Activated CD4-positive, alpha-beta T cell treated with anti-CD3 and anti-CD28 coated beads for 36 hours (primary cell): ENCODE data around the gene UVRAG. TPM values are rescaled to one million over a fixed set of nuclear protein-coding genes. Genes with fewer than 3 reads are reported as not detected.
"Not testable (repeated sequence)": the region's sequence is repeated elsewhere in the genome, so short reads cannot be mapped to it uniquely, and the experiment has no call there.

ENCODE experiments used
- ATAC-seq: fragments of 200-7000 bp; cut with Tn5 transposase; one replicate; pipeline ENCODE4 v1.10.0; 2021; ENCODE audit warnings: mild to moderate bottlenecking, moderate library complexity
- CTCF ChIA-PET: fragments of 350-600 bp; sonication (Branson Sonifier 250); formaldehyde crosslinking; loops from one replicate; lab custom pipeline; 2021; ENCODE audit warnings: antibody characterized with exemption; lab: Charles Lee
- POLR2A ChIA-PET: fragments of 350-600 bp; sonication (Branson Sonifier 250); formaldehyde crosslinking; loops from one replicate; lab custom pipeline; 2021; ENCODE audit warnings: antibody characterized with exemption, inconsistent platforms; lab: Charles Lee
- DNase-seq: peaks from one replicate; pipeline ENCODE4 v3.0.0-alpha.2; 2020
- H3K27ac Mint-ChIP-seq: one replicate; pipeline ENCODE4 v1.8.0; 2021; ENCODE audit warnings: mixed read lengths
- H3K27me3 Mint-ChIP-seq: one replicate; pipeline ENCODE4 v1.8.0; 2021; ENCODE audit warnings: mixed read lengths
- H3K36me3 Mint-ChIP-seq: one replicate; pipeline ENCODE4 v1.8.0; 2021; ENCODE audit warnings: low read depth, mixed read lengths
- H3K4me1 Mint-ChIP-seq: one replicate; pipeline ENCODE4 v1.8.0; 2021; ENCODE audit warnings: mixed read lengths
- H3K4me3 Mint-ChIP-seq: one replicate; pipeline ENCODE4 v1.8.0; 2021; ENCODE audit warnings: mild to moderate bottlenecking, moderate library complexity, mixed read lengths
- H3K9me3 Mint-ChIP-seq: one replicate; pipeline ENCODE4 v1.8.0; 2021; ENCODE audit warnings: low read depth, mixed read lengths
- intact Hi-C, 2 experiments: fragments of 100-400 bp; cut with DNase I in 1 of 2; cut with micrococcal nuclease in 1 of 2; formaldehyde crosslinking; loops; one replicate each; pipeline versions ENCODE4 v1.14.2 to v1.15.1; 2022 to 2024; cut with DNase I, micrococcal nuclease
- total RNA-seq, 2 experiments: library from RNA; stranded (reverse); gene quantifications; one replicate each; pipeline ENCODE4 v1.2.3, GENCODE V29; 2021

Gene UVRAG
- total RNA-seq, 2 experiments from 2014 or later = 11.4 to 13.4 TPM

DNA sequence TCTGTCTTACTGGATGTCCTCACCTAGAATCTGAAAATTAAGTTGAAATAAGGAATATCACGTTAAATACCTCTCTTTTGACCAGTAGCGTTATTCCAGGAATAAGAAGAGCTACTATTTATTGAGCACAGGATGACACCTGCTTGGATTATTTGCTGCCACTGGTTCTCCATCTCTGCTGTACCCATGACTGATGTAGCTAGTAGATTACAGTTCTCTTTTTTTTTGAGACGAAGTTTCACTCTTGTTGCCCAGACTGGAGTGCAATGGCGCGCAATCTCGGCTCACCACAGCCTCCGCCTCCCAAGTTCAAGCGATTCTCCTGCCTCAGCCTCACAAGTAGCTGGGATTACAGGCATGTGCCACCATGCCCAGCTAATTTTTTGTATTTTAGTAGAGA lies 65.3 kb downstream of the UVRAG start:
- CTCF ChIA-PET = interaction anchor here (2.5 to 4.5 kb wide), 2 partner anchors 12 to 272 kb away, joined by 9 to 27 read pairs; no protein-coding TSS in a partner anchor
- H3K4me3 Mint-ChIP-seq, POLR2A ChIA-PET: not testable (repeated sequence)

DNA sequence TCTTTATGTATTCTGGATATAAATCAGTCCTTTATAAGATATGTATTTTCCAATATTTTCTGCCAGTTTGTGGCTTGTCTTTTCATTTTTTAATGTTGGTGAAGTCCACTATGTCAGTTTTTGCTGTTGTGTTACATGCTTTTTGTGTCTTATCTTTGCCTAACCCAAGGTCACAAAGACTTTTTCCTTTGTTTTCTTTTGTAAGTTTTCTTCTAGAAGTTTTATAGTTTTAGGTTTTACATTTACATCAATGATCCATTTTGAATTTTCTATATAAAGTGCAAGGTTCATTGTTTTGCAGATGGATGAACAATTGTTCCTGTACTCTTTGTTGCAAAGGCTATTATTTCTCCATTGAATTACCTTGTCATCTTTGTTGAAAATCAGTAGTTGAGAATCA lies 69.3 kb downstream of the UVRAG start:
- Mint-ChIP-seq H3K9me3 (no peaks in the 10 kb centered on the region), H3K4me1 (peaks cover 1% of the 10 kb centered on the region), H3K27me3 (no peaks in the 10 kb centered on the region), H3K4me3 (no peak overlapping the region), H3K36me3 (peaks cover 14% of the 10 kb centered on the region), H3K27ac (no peak overlapping the region)
- ATAC-seq (no peak), DNase-seq (no peak)
- POLR2A ChIA-PET = no interaction called here
- CTCF ChIA-PET = interaction anchor here (4.5 kb wide), 1 partner anchor 16 kb away, joined by 27 read pairs; no protein-coding TSS in a partner anchor
- intact Hi-C loops = no loop called here

More for the DNA sequence above, 65.3 kb downstream of the UVRAG start:
- H3K27ac Mint-ChIP-seq, H3K4me1 Mint-ChIP-seq, ATAC-seq, H3K9me3 Mint-ChIP-seq, intact Hi-C loops, H3K27me3 Mint-ChIP-seq, DNase-seq: not testable (repeated sequence)
- peaks cover 14% of the 10 kb centered on the region for H3K36me3 Mint-ChIP-seq

DNA sequence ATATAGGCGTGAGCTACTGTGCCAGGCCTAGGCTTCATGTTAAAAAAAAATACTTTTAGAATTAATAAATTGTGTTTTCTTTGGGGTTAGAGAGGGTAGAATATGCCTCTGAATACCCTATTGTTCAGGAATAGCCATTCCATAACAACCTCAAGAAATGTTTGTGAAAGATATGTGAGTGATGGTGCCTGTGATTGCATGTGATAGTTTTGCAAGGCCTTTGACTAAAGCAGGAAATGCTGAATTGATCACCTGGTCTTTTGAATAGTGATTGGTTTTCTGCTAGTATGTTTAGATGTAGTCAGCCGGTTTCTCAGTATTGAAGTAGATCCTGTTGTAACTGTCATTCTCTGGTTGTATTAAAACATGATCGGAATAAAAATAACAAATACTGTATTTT lies 73.4 kb downstream of the UVRAG start:
- Mint-ChIP-seq H3K36me3 (peaks cover 19% of the 10 kb centered on the region), H3K4me3 (no peak overlapping the region), H3K27ac (no peak overlapping the region), H3K27me3 (no peaks in the 10 kb centered on the region), H3K4me1 (peaks cover 14% of the 10 kb centered on the region), H3K9me3 (no peaks in the 10 kb centered on the region)
- intact Hi-C loops = no loop called here
- no peak for ATAC-seq
- no peak for DNase-seq
- ChIA-PET POLR2A (no interaction called here), CTCF (interaction anchor here (1.3 to 1.4 kb wide), 2 partner anchors 15 kb away, joined by 3 to 4 read pairs; no protein-coding TSS in a partner anchor)

DNA sequence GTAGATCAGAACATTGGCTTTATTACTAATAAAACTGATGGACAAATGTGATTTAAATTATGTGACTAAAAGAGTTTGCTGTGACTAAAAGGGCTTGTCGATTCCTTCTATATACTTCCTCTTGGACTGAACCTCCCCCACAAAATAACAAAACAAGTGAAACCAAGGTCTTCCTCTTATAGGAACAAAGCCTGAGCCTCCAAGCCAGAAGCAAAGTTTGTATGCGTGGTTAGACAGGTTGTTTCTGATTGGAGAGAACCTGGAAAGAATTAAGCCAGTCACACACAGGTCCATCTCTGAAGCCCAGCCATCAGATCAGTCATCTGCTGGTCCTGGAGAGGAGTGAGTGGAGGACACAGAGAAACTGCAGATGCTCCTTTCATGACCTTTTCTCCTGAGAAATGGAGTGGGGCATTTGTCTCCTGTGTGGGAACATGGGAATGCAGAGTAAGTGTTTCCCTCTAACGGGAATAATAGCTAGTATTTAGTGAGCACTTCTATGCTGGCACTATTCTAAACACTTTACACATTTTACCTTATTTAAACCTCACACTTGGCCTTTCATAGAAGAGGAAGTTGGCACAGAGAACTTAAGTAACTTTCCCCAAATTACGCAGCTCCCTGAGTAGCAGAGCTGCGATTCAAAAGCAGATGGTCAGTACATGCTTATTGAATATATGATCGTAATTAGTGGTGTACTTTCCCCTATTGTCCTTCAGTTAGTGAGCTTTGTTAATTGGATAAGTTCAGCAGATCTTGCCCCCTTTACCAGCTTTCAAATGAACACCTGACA lies 77.1 kb downstream of the UVRAG start:
- ChIA-PET POLR2A (interaction anchor here (0.5 kb wide), 1 partner anchor 1140 kb away, joined by 4 read pairs; no protein-coding TSS in a partner anchor), CTCF (interaction anchor here (0.7 to 3.3 kb wide), 3 partner anchors 229 to 260 kb away, joined by 3 to 28 read pairs (median 5); no protein-coding TSS in a partner anchor)
- ATAC-seq = no peak
- H3K27me3 Mint-ChIP-seq = no peaks in the 10 kb centered on the region
- peak overlapping the region; percentile 33 for H3K27ac Mint-ChIP-seq
- H3K36me3 Mint-ChIP-seq = peaks cover 17% of the 10 kb centered on the region
- DNase-seq = no peak
- no peaks in the 10 kb centered on the region for H3K9me3 Mint-ChIP-seq
- no peak overlapping the region for H3K4me3 Mint-ChIP-seq
- H3K4me1 Mint-ChIP-seq = peaks cover 31% of the 10 kb centered on the region
- intact Hi-C loops = no loop called here

DNA sequence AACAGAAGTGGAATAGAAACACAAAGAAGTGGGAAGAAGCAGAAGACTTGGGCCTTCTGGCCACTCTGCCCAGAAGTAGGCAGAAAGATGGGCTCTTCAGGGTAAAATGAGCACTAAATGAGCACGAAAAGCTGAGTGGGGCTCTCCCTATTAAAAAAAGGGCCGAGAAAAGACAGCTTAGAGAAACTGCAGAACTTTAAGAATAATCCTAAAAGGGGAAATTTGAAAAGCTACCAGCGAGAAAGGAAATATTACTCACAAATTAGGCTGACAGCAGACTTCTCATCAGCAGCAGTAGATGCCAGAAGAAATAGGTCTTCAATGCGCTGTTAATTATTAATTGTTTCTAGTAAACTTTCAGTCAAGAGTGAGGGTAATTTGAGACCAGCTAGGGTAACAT lies 78.2 kb downstream of the UVRAG start:
- peaks cover 31% of the 10 kb centered on the region for H3K4me1 Mint-ChIP-seq
- no peaks in the 10 kb centered on the region for H3K9me3 Mint-ChIP-seq
- DNase-seq (no peak), ATAC-seq (peak; percentile 60)
- ChIA-PET CTCF (interaction anchor here (1.4 to 3.3 kb wide), 2 partner anchors 25 to 259 kb away, joined by 5 to 28 read pairs; no protein-coding TSS in a partner anchor), POLR2A (interaction anchor here (0.6 kb wide), 1 partner anchor 10 kb away, joined by 6 read pairs; no protein-coding TSS in a partner anchor)
- no peaks in the 10 kb centered on the region for H3K27me3 Mint-ChIP-seq
- no peak overlapping the region for H3K4me3 Mint-ChIP-seq
- intact Hi-C loops = no loop called here
- H3K36me3 Mint-ChIP-seq = peaks cover 17% of the 10 kb centered on the region
- H3K27ac Mint-ChIP-seq = no peak overlapping the region

DNA sequence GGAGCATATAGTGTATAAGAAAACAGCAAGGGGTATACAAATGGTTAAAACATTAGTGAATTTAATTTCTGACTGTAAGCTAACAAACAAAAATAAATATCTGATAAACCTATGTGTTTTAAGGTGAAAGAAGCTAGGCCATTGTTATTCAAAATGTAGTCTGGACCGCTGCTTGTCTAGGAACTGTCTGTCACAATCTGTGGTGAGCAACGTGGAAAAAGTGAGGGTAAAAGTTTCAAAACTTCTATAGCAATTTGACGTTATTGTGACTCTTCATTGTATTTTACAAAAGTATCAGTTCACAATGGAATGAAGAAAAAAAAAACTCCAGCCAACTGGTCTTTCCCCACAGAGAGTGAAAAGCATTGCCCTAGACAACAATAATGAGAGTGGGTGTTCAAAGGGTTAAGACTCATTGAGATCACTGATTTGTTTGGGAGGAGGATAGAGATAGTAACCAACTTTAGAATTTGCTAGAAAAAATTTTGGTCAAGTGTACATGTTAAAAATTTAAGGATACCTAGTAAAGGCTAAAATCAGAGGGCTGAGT lies 79.1 kb downstream of the UVRAG start:
- H3K27me3 Mint-ChIP-seq = no peaks in the 10 kb centered on the region
- peaks cover 31% of the 10 kb centered on the region for H3K4me1 Mint-ChIP-seq
- POLR2A ChIA-PET = interaction anchor here (0.6 kb wide), 1 partner anchor 11 kb away, joined by 6 read pairs; no protein-coding TSS in a partner anchor
- CTCF ChIA-PET = interaction anchor here (1.1 to 3.3 kb wide), 4 partner anchors 25 to 258 kb away, joined by 3 to 28 read pairs (median 4); no protein-coding TSS in a partner anchor
- intact Hi-C loops = loop anchor here in 1 of 2 experiments (2.0 kb wide), 1 partner anchor 313 kb away; the partner anchor contains the start of gene WNT11
- H3K9me3 Mint-ChIP-seq = no peaks in the 10 kb centered on the region
- H3K27ac Mint-ChIP-seq = peak overlapping the region; percentile 55
- peak; percentile 70 for ATAC-seq
- H3K36me3 Mint-ChIP-seq = peaks cover 15% of the 10 kb centered on the region
- H3K4me3 Mint-ChIP-seq = no peak overlapping the region
- DNase-seq = peak; percentile 28

DNA sequence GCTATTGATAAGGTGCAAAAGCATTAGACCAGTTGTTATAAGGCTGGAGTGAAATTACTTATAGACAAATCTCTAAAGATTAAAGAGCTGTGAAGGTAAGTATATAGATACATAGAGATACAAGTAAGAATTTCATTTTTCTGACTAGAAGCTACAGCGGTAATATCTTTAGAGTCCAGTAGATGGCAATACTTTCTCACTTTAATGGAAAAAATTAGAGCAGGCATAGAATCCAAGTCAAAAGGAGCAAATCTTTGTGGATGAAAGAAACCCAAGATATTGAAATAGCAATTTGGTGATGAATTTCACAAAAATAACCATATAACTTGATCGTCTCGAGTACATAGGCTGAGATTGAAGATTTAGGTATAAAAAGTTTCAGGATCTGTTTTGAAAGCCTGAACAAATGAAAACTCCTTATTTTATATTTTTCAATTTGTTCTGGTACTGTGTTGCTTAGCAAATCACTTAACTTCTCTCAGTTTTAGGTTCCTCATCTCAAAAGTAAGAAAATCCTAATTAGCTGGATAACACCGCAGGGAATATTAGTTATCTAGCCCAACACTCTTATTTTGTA lies 81.9 kb downstream of the UVRAG start:
- H3K27ac Mint-ChIP-seq = no peak overlapping the region
- intact Hi-C loops = loop anchor here (1.0 to 5.0 kb wide), 5 partner anchors 11 to 422 kb away; no protein-coding TSS in a partner anchor
- H3K9me3 Mint-ChIP-seq = no peaks in the 10 kb centered on the region
- ATAC-seq = no peak
- no peak overlapping the region for H3K4me3 Mint-ChIP-seq
- ChIA-PET POLR2A (no interaction called here), CTCF (interaction anchor here (0.6 to 4.0 kb wide), 23 partner anchors 10 to 422 kb away, joined by 3 to 71 read pairs (median 4); no protein-coding TSS in a partner anchor)
- H3K4me1 Mint-ChIP-seq = peaks cover 27% of the 10 kb centered on the region
- no peak for DNase-seq
- H3K27me3 Mint-ChIP-seq = no peaks in the 10 kb centered on the region
- peaks cover 11% of the 10 kb centered on the region for H3K36me3 Mint-ChIP-seq

DNA sequence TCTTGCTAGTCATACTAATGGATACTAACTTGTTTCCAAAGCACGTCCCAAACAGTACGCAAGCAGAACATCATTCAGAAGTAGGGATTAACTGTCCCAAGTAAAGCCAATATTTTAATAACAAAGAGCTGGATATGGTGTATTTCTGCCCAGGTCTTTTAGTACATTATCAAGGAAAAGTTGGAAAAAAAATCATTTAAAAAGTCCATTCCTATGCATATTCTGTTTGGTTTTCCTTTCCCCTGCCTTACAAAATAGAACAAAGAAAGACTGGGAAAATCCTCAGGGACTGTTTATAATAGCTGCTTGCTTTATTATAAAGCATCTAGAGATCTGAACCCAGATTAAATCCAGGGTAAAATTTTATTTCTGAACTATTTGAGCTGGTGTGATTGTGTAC lies 83.9 kb downstream of the UVRAG start:
- Mint-ChIP-seq H3K9me3 (no peaks in the 10 kb centered on the region), H3K27me3 (no peaks in the 10 kb centered on the region), H3K36me3 (no peaks in the 10 kb centered on the region), H3K27ac (no peak overlapping the region), H3K4me1 (peaks cover 15% of the 10 kb centered on the region), H3K4me3 (no peak overlapping the region)
- no peak for ATAC-seq
- ChIA-PET CTCF (interaction anchor here (0.7 to 4.0 kb wide), 5 partner anchors 25 to 309 kb away, joined by 3 to 71 read pairs (median 8); no protein-coding TSS in a partner anchor), POLR2A (no interaction called here)
- intact Hi-C loops = loop anchor here in 1 of 2 experiments (5.0 kb wide), 1 partner anchor 233 kb away; no protein-coding TSS in a partner anchor
- DNase-seq = no peak

DNA sequence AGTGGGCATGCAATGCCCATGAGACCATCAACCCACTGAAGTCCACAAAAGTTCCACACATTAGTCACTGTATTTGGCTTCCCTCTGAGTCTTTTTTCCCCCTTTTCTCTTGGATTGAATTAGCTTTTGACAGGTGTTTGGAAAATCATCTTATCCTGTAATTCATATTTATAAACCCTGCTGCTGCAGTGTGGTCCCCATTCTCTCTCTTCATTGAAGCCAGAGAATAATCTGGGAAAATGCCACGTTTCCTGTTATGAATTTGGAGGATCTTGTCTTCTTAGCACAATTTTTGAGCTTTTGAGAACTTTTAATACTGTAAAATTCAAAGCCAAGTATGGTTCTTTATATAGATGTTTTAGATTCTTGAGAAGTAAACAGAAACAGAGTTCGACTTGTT lies 84.8 kb downstream of the UVRAG start:
- ChIA-PET CTCF (interaction anchor here (0.6 to 0.9 kb wide), 2 partner anchors 26 to 34 kb away, joined by 3 read pairs; no protein-coding TSS in a partner anchor), POLR2A (no interaction called here)
- ATAC-seq = no peak

DNA sequence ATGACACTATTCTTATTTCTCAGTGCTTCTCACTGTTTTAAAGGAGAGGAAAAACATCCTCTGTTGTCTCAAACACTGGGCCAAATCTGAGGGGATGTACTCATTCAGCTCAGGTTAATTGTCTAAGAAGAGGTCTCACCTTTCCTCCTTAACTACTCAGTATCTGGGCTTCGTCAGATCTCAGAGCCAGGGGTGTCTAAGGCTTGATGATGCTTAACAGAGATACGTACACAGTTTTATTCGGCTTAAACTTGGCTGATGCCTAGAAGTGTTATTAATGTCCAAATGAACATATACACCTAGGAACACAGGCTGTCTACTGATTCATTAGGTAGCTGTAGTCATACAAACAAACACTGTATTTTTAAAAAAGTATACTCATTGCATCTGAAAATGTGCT lies 85.8 kb downstream of the UVRAG start:
- H3K9me3 Mint-ChIP-seq = no peaks in the 10 kb centered on the region
- no peak overlapping the region for H3K27ac Mint-ChIP-seq
- DNase-seq (no peak), ATAC-seq (no peak)
- H3K27me3 Mint-ChIP-seq = no peaks in the 10 kb centered on the region
- ChIA-PET CTCF (interaction anchor here (0.6 to 4.7 kb wide), 2 partner anchors 195 to 251 kb away, joined by 3 to 33 read pairs; no protein-coding TSS in a partner anchor), POLR2A (interaction anchor here (0.6 kb wide), 1 partner anchor 687 kb away, joined by 3 read pairs; no protein-coding TSS in a partner anchor)
- no peak overlapping the region for H3K4me3 Mint-ChIP-seq
- peaks cover 10% of the 10 kb centered on the region for H3K4me1 Mint-ChIP-seq
- no peaks in the 10 kb centered on the region for H3K36me3 Mint-ChIP-seq
- intact Hi-C loops = no loop called here

More for the DNA sequence above, 84.8 kb downstream of the UVRAG start:
- Mint-ChIP-seq H3K27me3 (no peaks in the 10 kb centered on the region), H3K9me3 (no peaks in the 10 kb centered on the region), H3K4me3 (no peak overlapping the region), H3K4me1 (peaks cover 9% of the 10 kb centered on the region), H3K27ac (no peak overlapping the region), H3K36me3 (no peaks in the 10 kb centered on the region)
- DNase-seq = no peak
- intact Hi-C loops = loop anchor here in 1 of 2 experiments (5.0 kb wide), 1 partner anchor 232 kb away; no protein-coding TSS in a partner anchor
